Nephron (organoid): ENCODE data around the gene OR5T2.
"Not testable (repeated sequence)": the region's sequence is repeated elsewhere in the genome, so short reads cannot be mapped to it uniquely, and the experiment has no call there.

Experiments
- H3K27ac Mint-ChIP-seq, 3 experiments: 2 replicates each; pipeline ENCODE4 v1.8.0; 2020; ENCODE audit warnings: mixed read lengths in 3 of 3, mild to moderate bottlenecking in 2 of 3, moderate library complexity in 1 of 3
- H3K27me3 Mint-ChIP-seq: 2 replicates; pipeline ENCODE4 v1.8.0; 2021; ENCODE audit warnings: low read depth, mild to moderate bottlenecking, moderate library complexity, mixed read lengths
- H3K36me3 Mint-ChIP-seq: 2 replicates; pipeline ENCODE4 v1.8.0; 2020; ENCODE audit warnings: low read depth, mixed read lengths
- H3K4me1 Mint-ChIP-seq: 2 replicates; pipeline ENCODE4 v1.8.0; 2020; ENCODE audit warnings: mixed read lengths
- H3K4me3 Mint-ChIP-seq, 3 experiments: 2 replicates each; pipeline ENCODE4 v1.8.0; 2020; ENCODE audit warnings: mild to moderate bottlenecking in 3 of 3, mixed read lengths in 3 of 3, moderate library complexity in 2 of 3
- H3K9me3 Mint-ChIP-seq: 2 replicates; pipeline ENCODE4 v1.8.0; 2020; ENCODE audit warnings: mixed read lengths
- CTCF ChIP-seq, 3 experiments: fragments of 200-600 bp; sonication (generic); IDR thresholded peaks; one replicate each; pipeline ENCODE4 v1.5.0; 2021; ENCODE audit warnings: antibody characterized with exemption in 3 of 3; ENCODE audit not compliant: unreplicated experiment in 3 of 3

Gene OR5T2

GRCh38 chr11:56234155-56234554 lies at the start of gene OR5T2:
Gene OR5T2, minus strand, starts transcription at chr11:56234255. Its CDS starts 1,193 bp downstream, at chr11:56233062.
- H3K27me3 Mint-ChIP-seq: no peaks in the 10 kb centered on the region
- no peaks in the 10 kb centered on the region for H3K36me3 Mint-ChIP-seq
- no peak within 1 kb of the TSS for H3K27ac Mint-ChIP-seq
- no peaks in the 10 kb centered on the region for H3K9me3 Mint-ChIP-seq
- no peak for TF ChIP-seq CTCF (IDR thresholded peaks at IDR 0.05; ENCODE audit: unreplicated experiment in 3 of 3)
- H3K4me1 Mint-ChIP-seq: no peaks in the 10 kb centered on the region
- no peak within 1 kb of the TSS for H3K4me3 Mint-ChIP-seq

DNA sequence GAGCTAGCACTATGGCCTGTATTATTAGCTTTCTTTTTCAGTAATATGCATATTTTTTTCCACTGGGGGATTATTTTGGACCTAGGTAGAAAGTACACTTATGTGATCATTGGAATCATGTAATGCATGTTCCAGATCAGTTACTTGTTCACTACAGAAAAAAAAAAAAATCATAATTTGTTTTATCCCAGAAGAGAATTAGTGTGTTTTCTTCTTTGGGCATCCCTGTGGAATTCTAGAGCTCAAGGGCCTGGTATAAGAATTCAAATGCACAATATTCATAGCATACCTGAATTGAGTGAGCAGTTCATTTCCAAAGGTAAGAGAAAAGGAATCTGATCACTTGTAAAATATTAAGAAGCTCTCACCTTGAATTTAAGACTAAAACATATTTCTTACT lies 39.8 kb upstream of the OR5T2 start, which contains the start of gene OR5T1:
Gene OR5T1, plus strand, starts transcription at position 301 of the 400 bp plus-strand sequence. CDS start 1,485 bp downstream, outside the sequence.
- H3K4me1 Mint-ChIP-seq: no peaks in the 10 kb centered on the region
- H3K9me3 Mint-ChIP-seq: no peaks in the 10 kb centered on the region
- H3K36me3 Mint-ChIP-seq: no peaks in the 10 kb centered on the region
- no peak within 1 kb of the TSS for H3K4me3 Mint-ChIP-seq
- no peaks in the 10 kb centered on the region for H3K27me3 Mint-ChIP-seq
- TF ChIP-seq CTCF (IDR thresholded peaks at IDR 0.05; ENCODE audit: unreplicated experiment in 3 of 3): no peak
- H3K27ac Mint-ChIP-seq: no peak within 1 kb of the TSS

DNA sequence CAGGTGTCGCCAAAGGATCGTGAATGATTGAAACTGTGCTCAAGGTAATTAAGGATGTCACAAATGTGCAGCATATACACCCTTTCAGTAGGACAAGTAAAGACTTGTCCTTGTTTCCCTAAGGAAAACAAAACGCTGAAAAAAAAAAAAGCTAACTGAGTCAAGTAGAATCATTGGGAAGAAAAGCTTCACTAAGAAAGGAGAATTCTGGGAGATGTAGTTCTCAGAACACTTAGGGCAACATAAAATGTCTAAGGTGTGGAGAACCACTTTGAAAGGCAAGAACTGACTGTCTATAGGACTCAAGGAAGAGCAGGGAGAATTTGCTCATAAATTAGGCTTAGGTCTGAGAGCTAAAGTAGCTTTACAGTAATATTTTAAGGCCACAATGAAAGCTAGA lies 37.0 kb upstream of the OR5T2 start:
- no peak for TF ChIP-seq CTCF (IDR thresholded peaks at IDR 0.05; ENCODE audit: unreplicated experiment in 3 of 3)
- no peaks in the 10 kb centered on the region for H3K9me3 Mint-ChIP-seq

DNA sequence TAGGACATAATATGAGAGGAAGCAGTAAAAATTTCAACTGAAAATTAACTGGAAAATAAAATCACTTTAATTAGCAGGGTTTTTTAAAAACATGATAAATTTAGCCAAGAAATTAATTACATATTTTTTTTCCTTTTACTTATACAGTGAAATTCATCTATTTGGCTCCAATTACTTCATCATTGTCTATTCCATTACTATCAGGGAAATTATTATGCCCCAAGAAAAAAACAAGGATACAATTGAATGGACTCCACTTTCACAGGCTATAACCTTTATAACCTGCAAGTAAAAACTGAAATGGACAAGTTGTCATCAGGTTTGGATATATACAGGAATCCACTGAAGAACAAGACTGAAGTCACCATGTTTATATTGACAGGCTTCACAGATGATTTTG lies 17.9 kb upstream of the OR5T2 start, which contains the start of gene OR5T3:
Gene OR5T3, plus strand, starts transcription at position 301 of the 400 bp plus-strand sequence. Its CDS starts 0 bp downstream, at position 301.
- no peak for TF ChIP-seq CTCF (IDR thresholded peaks at IDR 0.05; ENCODE audit: unreplicated experiment in 3 of 3)
- no peak within 1 kb of the TSS for H3K27ac Mint-ChIP-seq

More for the DNA sequence above, 37.0 kb upstream of the OR5T2 start:
- no peaks in the 10 kb centered on the region for H3K4me1 Mint-ChIP-seq
- H3K36me3 Mint-ChIP-seq: no peaks in the 10 kb centered on the region
- H3K4me3 Mint-ChIP-seq: no peak overlapping the region
- H3K27ac Mint-ChIP-seq: no peak overlapping the region
- no peaks in the 10 kb centered on the region for H3K27me3 Mint-ChIP-seq

GRCh38 chr11:56219735-56220134 lies 14.3 kb downstream of the OR5T2 start:
- peaks cover 19% of the 10 kb centered on the region for H3K9me3 Mint-ChIP-seq
- H3K36me3 Mint-ChIP-seq, H3K27ac Mint-ChIP-seq, H3K4me1 Mint-ChIP-seq, H3K27me3 Mint-ChIP-seq, H3K4me3 Mint-ChIP-seq: not testable (repeated sequence)

More for the DNA sequence above, 17.9 kb upstream of the OR5T2 start, which contains the start of gene OR5T3:
- no peak within 1 kb of the TSS for H3K4me3 Mint-ChIP-seq
- H3K36me3 Mint-ChIP-seq: no peaks in the 10 kb centered on the region
- H3K9me3 Mint-ChIP-seq: no peaks in the 10 kb centered on the region
- H3K27me3 Mint-ChIP-seq: no peaks in the 10 kb centered on the region
- H3K4me1 Mint-ChIP-seq: no peaks in the 10 kb centered on the region

DNA sequence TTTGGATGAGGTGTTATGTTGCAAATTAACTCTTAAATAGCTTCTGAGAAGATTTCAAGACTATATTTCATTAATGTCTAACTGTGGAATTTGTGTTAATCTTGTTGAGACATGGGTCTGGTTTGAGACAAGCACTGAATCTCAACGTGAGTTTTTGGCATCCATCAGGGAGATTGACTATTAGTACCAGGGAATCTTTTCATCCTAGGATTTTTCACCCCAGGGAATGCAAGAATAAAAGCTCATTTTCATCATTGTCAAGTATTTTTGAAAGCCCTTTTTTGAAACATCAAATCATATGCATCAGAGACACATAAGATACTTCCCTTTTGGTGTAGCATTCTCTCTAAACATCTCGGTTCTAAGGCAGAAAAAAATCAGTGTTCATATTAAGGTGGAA lies 19.5 kb downstream of the OR5T2 start:
- Mint-ChIP-seq H3K9me3 (peaks cover 18% of the 10 kb centered on the region), H3K27me3 (no peaks in the 10 kb centered on the region), H3K36me3 (no peaks in the 10 kb centered on the region), H3K4me3 (no peak overlapping the region), H3K4me1 (no peaks in the 10 kb centered on the region), H3K27ac (no peak overlapping the region)
- TF ChIP-seq CTCF (IDR thresholded peaks at IDR 0.05; ENCODE audit: unreplicated experiment in 3 of 3): no peak
